Spleen (tissue), 11 donors: Measurements from ENCODE around the gene NEDD4. TPM values are rescaled to one million over a fixed set of nuclear protein-coding genes. Genes with fewer than 3 reads are reported as not detected.

Experiments used
- DNase-seq: peaks from one replicate; pipeline ENCODE4 v3.0.0-alpha.2; 2020
- H3K27ac ChIP-seq, 8 donors: fragments of 200-600 bp; sonication (generic) in 7 of 8; 1 replicate in 4 of 8; 2 replicates in 4 of 8; pipeline versions ENCODE4 v1.5.0 to v1.8.0; 2016 to 2021; ENCODE audit warnings: inconsistent platforms in 4 of 8, mild to moderate bottlenecking in 4 of 8, moderate library complexity in 1 of 8
- H3K27me3 ChIP-seq, 7 donors: fragments of 200-600 bp; sonication (generic) in 6 of 7; replicated peaks in 1 of 7; 1 replicate in 4 of 7; 2 replicates in 3 of 7; pipeline versions ENCODE4 v1.5.0 to v1.8.0; 2016 to 2021; ENCODE audit warnings: inconsistent platforms in 3 of 7, mild to moderate bottlenecking in 1 of 7
- H3K36me3 ChIP-seq, 6 donors: fragments of 200-600 bp; sonication (generic) in 5 of 6; 1 replicate in 4 of 6; 2 replicates in 2 of 6; pipeline versions ENCODE4 v1.5.0 to v1.8.0; 2016 to 2021; ENCODE audit warnings: inconsistent platforms in 2 of 6
- H3K4me1 ChIP-seq, 6 donors: fragments of 200-600 bp; sonication (generic) in 5 of 6; 1 replicate in 3 of 6; 2 replicates in 3 of 6; pipeline versions ENCODE4 v1.5.0 to v1.8.0; 2016 to 2021; ENCODE audit warnings: inconsistent platforms in 3 of 6
- H3K4me3 ChIP-seq, 8 donors: fragments of 200-600 bp; sonication (generic) in 7 of 8; 1 replicate in 4 of 8; 2 replicates in 4 of 8; pipeline versions ENCODE4 v1.5.0 to v1.8.0; 2016 to 2021; ENCODE audit warnings: inconsistent platforms in 4 of 8, mild to moderate bottlenecking in 4 of 8, moderate library complexity in 2 of 8
- H3K9me3 ChIP-seq, 8 donors: fragments of 200-600 bp; sonication (generic) in 7 of 8; 1 replicate in 4 of 8; 2 replicates in 4 of 8; pipeline versions ENCODE4 v1.5.0 to v1.8.0; 2016 to 2021; ENCODE audit warnings: inconsistent platforms in 4 of 8
- POLR2A ChIP-seq, 3 donors: fragments of 450-650 bp; IDR thresholded peaks; one replicate each; pipeline ENCODE4 v1.5.1; 2017; ENCODE audit warnings: antibody characterized with exemption in 3 of 3, mild to moderate bottlenecking in 1 of 3
- POLR2AphosphoS5 ChIP-seq, 3 donors: sonication (generic); formaldehyde crosslinking; IDR thresholded peaks; one replicate each; pipeline ENCODE4 v1.5.1; 2017; ENCODE audit warnings: antibody characterized with exemption in 3 of 3
- WGBS, 5 donors: extraction: QIAGEN DNeasy Blood & Tissue Kit in 3 of 5; methylation state at CpG; one replicate each; pipeline versions ENCODE4 v1.1.5 to v1.1.7; 2013 to 2018; 5-methylcytosine and 5-hydroxymethylcytosine counted together
- intact Hi-C: fragments of 100-400 bp; cut with DNase I; formaldehyde crosslinking; loops from one replicate; pipeline ENCODE4 v1.15.0; 2023; ENCODE audit warnings: low total_unique reads
- polyA plus RNA-seq, 3 donors: library from polyadenylated mRNA; stranded (reverse); fragments of 200-250 nt; gene quantifications; one replicate each; pipeline ENCODE4 v1.2.1, GENCODE V29; 2013
- total RNA-seq, 7 donors: library from RNA; depleted of rRNA in 3 of 7; stranded (reverse); fragments of >200 nt in 3 of 7; fragmentation: NEBNext Ultra II Directional in 4 of 7; extraction: Animal tissue kit (Norgen Biotek cat#: 25700) in 4 of 7; gene quantifications; one replicate each; pipeline versions ENCODE4 v1.1.0 to v1.2.1, GENCODE V29; 2016 to 2021
- TF ChIP-seq, protein P1 (sequence below), 11 experiments: fragments of 200-600 bp in 7 of 11; fragments of 450-650 bp in 4 of 11; sonication (generic) in 4 of 11; IDR thresholded peaks in 8 of 11; conservative IDR thresholded peaks in 3 of 11; 1 replicate in 7 of 11; 2 replicates in 4 of 11; pipeline versions ENCODE4 v1.4.0 to v1.8.0; 2016 to 2021; ENCODE audit warnings: antibody characterized with exemption in 11 of 11, inconsistent platforms in 4 of 11, mild to moderate bottlenecking in 1 of 11
- donor health status: healthy with polysubstance abuse.
- donor health status: DM: no; HTN: no; CAD: no; lungs with moderate emphysema.
- donor health status: DM: no; HTN: no; CAD: no.
- donor health status: Bipolar disorder and iron deficiency.
- donor health status: healthy.
- donor health status: DM: no; HTN: no; CAD: no.
- donor health status: DM: yes; HTN: yes; CAD: no.

Gene NEDD4
- total and polyA plus RNA-seq, 10 donors: 1.5 to 22.0 (median 16.7) TPM

DNA sequence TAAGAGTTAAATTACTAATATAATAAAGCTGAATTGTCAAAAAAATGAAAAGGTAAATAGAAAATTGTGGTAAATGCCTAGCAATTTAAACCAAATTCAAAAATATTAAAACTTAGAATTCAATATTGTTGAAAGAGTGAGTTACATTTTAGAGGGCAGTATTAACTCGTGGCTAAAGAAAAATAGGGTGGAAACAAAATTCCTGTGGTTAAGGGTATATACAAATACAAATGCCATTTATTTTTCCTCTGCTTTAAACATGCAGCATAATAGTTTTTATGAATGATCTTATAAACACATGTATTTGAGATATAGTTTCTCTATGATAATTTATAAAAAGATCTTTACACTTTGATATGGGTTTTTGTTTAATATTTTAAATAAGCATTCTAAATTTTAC, 79.0 kb downstream of the NEDD4 start:
- Histone ChIP-seq H3K9me3 (no peaks in the 10 kb centered on the region), H3K36me3 (no peaks in the 10 kb centered on the region), H3K27me3 (no peaks in the 10 kb centered on the region), H3K4me1 (peaks cover 0 to 5% (median 0%) of the 10 kb centered on the region in 6 donors), H3K4me3 (no peak overlapping the region), H3K27ac (no peak overlapping the region)
- intact Hi-C loops: no loop called here
- WGBS, 5 donors: 68 to 84% (median 76%) methylated on average over 1 of the region's 1 CpG
- TF ChIP-seq, protein P1, sequence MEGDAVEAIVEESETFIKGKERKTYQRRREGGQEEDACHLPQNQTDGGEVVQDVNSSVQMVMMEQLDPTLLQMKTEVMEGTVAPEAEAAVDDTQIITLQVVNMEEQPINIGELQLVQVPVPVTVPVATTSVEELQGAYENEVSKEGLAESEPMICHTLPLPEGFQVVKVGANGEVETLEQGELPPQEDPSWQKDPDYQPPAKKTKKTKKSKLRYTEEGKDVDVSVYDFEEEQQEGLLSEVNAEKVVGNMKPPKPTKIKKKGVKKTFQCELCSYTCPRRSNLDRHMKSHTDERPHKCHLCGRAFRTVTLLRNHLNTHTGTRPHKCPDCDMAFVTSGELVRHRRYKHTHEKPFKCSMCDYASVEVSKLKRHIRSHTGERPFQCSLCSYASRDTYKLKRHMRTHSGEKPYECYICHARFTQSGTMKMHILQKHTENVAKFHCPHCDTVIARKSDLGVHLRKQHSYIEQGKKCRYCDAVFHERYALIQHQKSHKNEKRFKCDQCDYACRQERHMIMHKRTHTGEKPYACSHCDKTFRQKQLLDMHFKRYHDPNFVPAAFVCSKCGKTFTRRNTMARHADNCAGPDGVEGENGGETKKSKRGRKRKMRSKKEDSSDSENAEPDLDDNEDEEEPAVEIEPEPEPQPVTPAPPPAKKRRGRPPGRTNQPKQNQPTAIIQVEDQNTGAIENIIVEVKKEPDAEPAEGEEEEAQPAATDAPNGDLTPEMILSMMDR (IDR thresholded peaks at IDR 0.05 in 8 of 11, conservative IDR thresholded peaks at IDR 0.05 in 3 of 11): no peak
- TF ChIP-seq POLR2AphosphoS5 (IDR thresholded peaks at IDR 0.05) (no peak), POLR2A (IDR thresholded peaks at IDR 0.05) (no peak)
- DNase-seq: no peak

DNA sequence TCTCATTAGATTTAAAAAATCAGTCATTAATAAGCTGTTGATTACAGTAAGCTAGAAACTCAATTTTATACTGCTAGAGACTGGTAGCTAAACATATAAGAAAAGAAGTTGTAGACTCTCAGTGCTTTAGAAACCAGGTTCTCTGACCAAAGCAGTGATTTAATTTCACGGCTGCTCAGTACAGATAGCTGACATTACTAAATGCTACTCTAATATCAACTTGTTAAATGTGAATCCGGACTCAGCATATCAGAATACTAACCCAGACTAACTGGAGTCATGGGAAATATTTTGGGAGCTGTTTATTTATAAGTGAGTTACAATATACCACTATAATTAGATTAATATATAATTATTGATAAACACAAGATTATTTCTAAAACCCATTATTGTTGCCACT, 80.4 kb downstream of the NEDD4 start:
- H3K27me3 ChIP-seq: no peaks in the 10 kb centered on the region
- H3K4me1 ChIP-seq: peaks cover 0 to 4% (median 0%) of the 10 kb centered on the region in 6 donors
- DNase-seq: no peak
- TF ChIP-seq, protein P1 (IDR thresholded peaks at IDR 0.05 in 8 of 11, conservative IDR thresholded peaks at IDR 0.05 in 3 of 11): no peak
- no peak for TF ChIP-seq POLR2A (IDR thresholded peaks at IDR 0.05)
- TF ChIP-seq POLR2AphosphoS5 (IDR thresholded peaks at IDR 0.05): no peak
- no peak overlapping the region for H3K4me3 ChIP-seq
- 89 to 100% (median 95%) methylated on average over 2 of the region's 2 CpGs for WGBS, 5 donors
- no peak overlapping the region for H3K27ac ChIP-seq
- H3K36me3 ChIP-seq: no peaks in the 10 kb centered on the region
- intact Hi-C loops: no loop called here
- H3K9me3 ChIP-seq: no peaks in the 10 kb centered on the region

DNA sequence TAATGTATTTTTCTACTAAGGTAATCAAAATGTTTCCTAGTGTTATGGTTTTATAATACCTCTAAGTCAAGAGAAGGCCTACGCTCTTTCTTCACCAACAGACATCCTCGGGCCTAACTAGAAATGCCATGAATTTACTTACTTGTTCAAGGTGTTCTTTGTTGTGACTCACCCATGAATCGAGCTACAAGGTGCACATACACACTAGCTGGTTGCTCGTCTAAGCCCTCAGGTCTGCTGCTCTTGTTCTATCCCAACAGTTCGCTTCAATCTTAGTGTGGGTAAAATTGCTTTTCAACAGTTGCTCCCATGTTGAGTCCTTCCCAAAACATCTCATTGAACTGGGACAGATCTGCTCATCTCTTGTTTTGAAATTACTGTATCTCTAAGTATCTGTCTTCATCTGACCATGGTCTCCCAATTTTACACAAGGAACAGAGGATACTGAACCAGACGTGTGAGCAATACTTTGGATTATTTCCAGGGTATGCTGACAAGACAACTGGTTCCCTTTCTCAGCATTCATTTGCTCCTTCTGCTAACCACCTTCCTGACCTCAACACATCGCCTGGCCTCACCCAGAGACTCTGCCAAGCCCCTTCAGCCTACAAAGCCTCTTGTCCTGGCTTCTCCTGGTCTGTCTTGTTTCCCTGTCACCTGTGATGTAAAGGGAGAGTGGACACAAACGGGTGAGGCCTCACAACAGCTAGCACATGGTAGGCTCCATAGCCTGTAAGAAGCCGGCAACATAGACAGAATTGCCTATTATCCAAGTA, 84.2 kb downstream of the NEDD4 start:
- Histone ChIP-seq H3K27me3 (no peaks in the 10 kb centered on the region), H3K27ac (no peak overlapping the region), H3K4me3 (no peak overlapping the region), H3K36me3 (no peaks in the 10 kb centered on the region), H3K4me1 (no peaks in the 10 kb centered on the region), H3K9me3 (no peaks in the 10 kb centered on the region)
- intact Hi-C loops: no loop called here
- TF ChIP-seq, protein P1 (IDR thresholded peaks at IDR 0.05 in 8 of 11, conservative IDR thresholded peaks at IDR 0.05 in 3 of 11): no peak
- TF ChIP-seq POLR2A (IDR thresholded peaks at IDR 0.05) (no peak), POLR2AphosphoS5 (IDR thresholded peaks at IDR 0.05) (no peak)
- no peak for DNase-seq
- WGBS, 5 donors: 80 to 89% (median 84%) methylated on average over 9 of the region's 9 CpGs

DNA sequence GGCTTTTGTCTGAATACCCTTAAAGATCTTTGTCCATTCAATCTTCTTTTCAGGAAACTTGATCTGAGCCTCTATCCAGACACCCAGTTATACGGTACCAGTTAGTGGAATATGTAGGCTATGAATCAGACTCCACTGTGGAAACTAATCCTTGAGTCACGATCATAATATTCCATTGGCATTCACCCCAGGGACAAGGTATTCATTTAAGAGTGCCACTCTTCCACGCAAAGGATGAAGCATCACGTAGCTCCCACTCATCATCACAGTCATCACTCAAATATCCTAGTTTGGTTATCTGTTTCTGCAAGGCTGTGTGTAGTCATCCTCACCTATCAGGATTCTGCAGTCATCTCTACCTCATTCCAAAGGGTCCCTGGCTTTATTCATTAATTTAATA, 85.6 kb downstream of the NEDD4 start:
- no peak overlapping the region for H3K27ac ChIP-seq
- no peaks in the 10 kb centered on the region for H3K27me3 ChIP-seq
- H3K9me3 ChIP-seq: no peaks in the 10 kb centered on the region
- no peak for TF ChIP-seq POLR2A (IDR thresholded peaks at IDR 0.05)
- TF ChIP-seq POLR2AphosphoS5 (IDR thresholded peaks at IDR 0.05): no peak
- TF ChIP-seq, protein P1 (IDR thresholded peaks at IDR 0.05 in 8 of 11, conservative IDR thresholded peaks at IDR 0.05 in 3 of 11): no peak
- no peak overlapping the region for H3K4me3 ChIP-seq
- intact Hi-C loops: no loop called here
- no peak for DNase-seq
- 66 to 95% (median 94%) methylated on average over 4 of the region's 4 CpGs for WGBS, 5 donors
- H3K4me1 ChIP-seq: no peaks in the 10 kb centered on the region
- H3K36me3 ChIP-seq: no peaks in the 10 kb centered on the region
